K562 (cell line): ENCODE data around the gene TIAM1.

Source experiments
- CTCF ChIP-seq, 3 experiments: IDR thresholded peaks in 2 of 3; conservative IDR thresholded peaks in 1 of 3; 2 replicates each; pipeline ENCODE4 v1.5.1; 2011 to 2012; ENCODE audit warnings: low read length in 3 of 3, mild to moderate bottlenecking in 3 of 3, control low read depth in 2 of 3, improper control_type of control experiment in 1 of 3, inconsistent platforms in 1 of 3, low read depth in 1 of 3, mixed read lengths in 1 of 3, moderate library complexity in 1 of 3; ENCODE audit not compliant: insufficient read depth in 2 of 3
- EHMT2 ChIP-seq: fragments of 450-650 bp; IDR thresholded peaks from 2 replicates; pipeline ENCODE4 v1.6.1; 2018; ENCODE audit warnings: antibody characterized with exemption
- ELF2 ChIP-seq: fragments of 250-450 bp; sonication (Bioruptor Pico); IDR thresholded peaks from 2 replicates; pipeline ENCODE4 v1.5.0; 2021; ENCODE audit warnings: mild to moderate bottlenecking
- HCFC1 ChIP-seq: IDR thresholded peaks from 2 replicates; pipeline ENCODE4 v1.6.1; 2012; ENCODE audit warnings: low read depth, low read length, improper control_type of control experiment
- MXI1 ChIP-seq: IDR thresholded peaks from 2 replicates; pipeline ENCODE4 v1.6.1; 2011; ENCODE audit warnings: low read depth, mild to moderate bottlenecking, improper control_type of control experiment, low read length
- POLR2A ChIP-seq: fragments of 450-650 bp; conservative IDR thresholded peaks from 2 replicates; pipeline ENCODE4 v1.6.1; 2016
- ZNF197 ChIP-seq: fragments of 200-800 bp; sonication (Bioruptor generic); IDR thresholded peaks from 2 replicates; pipeline ENCODE4 v1.6.1; 2016; ENCODE audit warnings: low read depth, missing genetic modification characterization, missing compliant biosample characterization

GRCh38 chr21:31358158-31358557 lies 14.1 kb upstream of the TIAM1 start:
- TF ChIP-seq HCFC1 = no peak
- TF ChIP-seq MXI1 = no peak
- TF ChIP-seq ZNF197 = no peak
- no peak for TF ChIP-seq EHMT2
- no peak for TF ChIP-seq CTCF (IDR thresholded peaks at IDR 0.05 in 2 of 3, conservative IDR thresholded peaks at IDR 0.05 in 1 of 3; ENCODE audit: insufficient read depth in 2 of 3, low read depth in 1 of 3, low read length in 3 of 3)
- TF ChIP-seq ELF2 (CRISPR knock-in tag) = no peak
- no peak for TF ChIP-seq POLR2A
